Common myeloid progenitor, CD34-positive (primary cell): ENCODE data around the gene ZNF563.
"Not testable (repeated sequence)": the region's sequence is repeated elsewhere in the genome, so short reads cannot be mapped to it uniquely, and the experiment has no call there.

Experiments
- CTCF ChIA-PET: fragments of 350-600 bp; sonication (Branson Sonifier 250); formaldehyde crosslinking; loops from one replicate; lab custom pipeline; 2021; ENCODE audit warnings: antibody characterized with exemption; lab: Charles Lee
- POLR2A ChIA-PET: fragments of 350-600 bp; sonication (Branson Sonifier 250); formaldehyde crosslinking; loops from one replicate; lab custom pipeline; 2021; ENCODE audit warnings: antibody characterized with exemption; lab: Charles Lee
- DNase-seq, 3 donors: peaks; one replicate each; pipeline versions ENCODE4 v3.0.0 to v3.0.0-alpha.2; 2013
- H3K27ac ChIP-seq, 2 experiments: 1 replicate in 1 of 2; 2 replicates in 1 of 2; pipeline ENCODE4 v1.7.0; 2013; ENCODE audit warnings: inconsistent platforms in 2 of 2, low read length in 2 of 2, mild to moderate bottlenecking in 2 of 2, low read depth in 1 of 2, moderate library complexity in 1 of 2; ENCODE audit not compliant: severe bottlenecking in 2 of 2, insufficient read depth in 1 of 2, poor library complexity in 1 of 2
- H3K27me3 ChIP-seq, 5 experiments: replicated peaks in 2 of 5; 1 replicate in 3 of 5; 2 replicates in 2 of 5; pipeline versions ENCODE4 v1.6.1 to v1.7.0; 2013; ENCODE audit warnings: low read length in 4 of 5, mild to moderate bottlenecking in 2 of 5, moderate library complexity in 2 of 5, inconsistent platforms in 1 of 5; ENCODE audit not compliant: insufficient read depth in 5 of 5, control insufficient read depth in 4 of 5
- H3K36me3 ChIP-seq, 4 experiments: 1 replicate in 2 of 4; 2 replicates in 2 of 4; pipeline versions ENCODE4 v1.6.1 to v1.7.0; 2013; ENCODE audit warnings: low read length in 3 of 4, control low read depth in 1 of 4, mild to moderate bottlenecking in 1 of 4; ENCODE audit not compliant: control insufficient read depth in 4 of 4, insufficient read depth in 4 of 4
- H3K4me1 ChIP-seq, 4 experiments: 1 replicate in 3 of 4; 2 replicates in 1 of 4; pipeline versions ENCODE4 v1.6.1 to v1.7.1; 2013; ENCODE audit warnings: low read length in 3 of 4, mild to moderate bottlenecking in 3 of 4, control low read depth in 1 of 4, inconsistent platforms in 1 of 4, moderate library complexity in 1 of 4; ENCODE audit not compliant: control insufficient read depth in 4 of 4, insufficient read depth in 4 of 4; ENCODE audit errors: control extremely low read depth in 1 of 4
- H3K4me3 ChIP-seq, 7 experiments: 1 replicate in 4 of 7; 2 replicates in 3 of 7; pipeline versions ENCODE4 v1.5.1 to v1.7.0; 2013; ENCODE audit warnings: mild to moderate bottlenecking in 7 of 7, low read length in 6 of 7, moderate library complexity in 6 of 7, inconsistent platforms in 2 of 7, low read depth in 2 of 7, control low read depth in 1 of 7; ENCODE audit not compliant: insufficient read depth in 4 of 7, control insufficient read depth in 1 of 7; ENCODE audit errors: extremely low read depth in 1 of 7
- H3K9me3 ChIP-seq, 5 experiments: 1 replicate in 4 of 5; 2 replicates in 1 of 5; pipeline versions ENCODE4 v1.6.1 to v1.7.1; 2013; ENCODE audit warnings: low read length in 4 of 5, mild to moderate bottlenecking in 2 of 5, inconsistent platforms in 1 of 5, low read depth in 1 of 5, moderate library complexity in 1 of 5; ENCODE audit not compliant: control insufficient read depth in 4 of 5, insufficient read depth in 2 of 5; ENCODE audit errors: control extremely low read depth in 1 of 5
- WGBS: methylation state at CpG from one replicate; pipeline ENCODE4 v1.1.5; 2013; ENCODE audit not compliant: insufficient coverage; 5-methylcytosine and 5-hydroxymethylcytosine counted together

Gene ZNF563

GRCh38 chr19:12345197-12345596 is 11.8 kb upstream of the ZNF563 start:
- WGBS, result no CpG with 5 or more reads among the region's 1 CpG
- H3K4me1 ChIP-seq, result no peaks in the 10 kb centered on the region
- no peak for DNase-seq
- no peaks in the 10 kb centered on the region for H3K27me3 ChIP-seq
- ChIA-PET CTCF (interaction anchor here (1.0 kb wide), 1 partner anchor 22 kb away, joined by 3 read pairs; no protein-coding TSS in a partner anchor), POLR2A (no interaction called here)
- peaks cover 0 to 10% (median 4%) of the 10 kb centered on the region in 4 experiments for H3K36me3 ChIP-seq
- H3K9me3 ChIP-seq, result peaks cover 13 to 59% (median 18%) of the 10 kb centered on the region in 5 experiments
- H3K4me3 ChIP-seq, result no peak overlapping the region
- no peak overlapping the region for H3K27ac ChIP-seq

- POLR2A ChIA-PET, result no interaction called here
- CTCF ChIA-PET, result no interaction called here
- no peak overlapping the region for H3K27ac ChIP-seq
Observed at GRCh38 chr19:12331211-12331941, 2.1 kb downstream of the ZNF563 start.

GRCh38 chr19:12330340-12330739 is 3.1 kb downstream of the ZNF563 start:
- Histone ChIP-seq H3K9me3 (no peaks in the 10 kb centered on the region), H3K4me1 (peaks cover 6 to 27% (median 23%) of the 10 kb centered on the region in 4 experiments), H3K27me3 (no peaks in the 10 kb centered on the region), H3K4me3 (no peak overlapping the region), H3K36me3 (no peaks in the 10 kb centered on the region), H3K27ac (no peak overlapping the region)
- 81% methylated on average over 3 of the region's 4 CpGs for WGBS
- no peak for DNase-seq
- ChIA-PET POLR2A (no interaction called here), CTCF (no interaction called here)

More at GRCh38 chr19:12331211-12331941, 2.1 kb downstream of the ZNF563 start:
- 100% methylated on average over 2 of the region's 4 CpGs for WGBS
- Histone ChIP-seq H3K27me3 (no peaks in the 10 kb centered on the region), H3K4me1 (peaks cover 6 to 27% (median 23%) of the 10 kb centered on the region in 4 experiments), H3K36me3 (no peaks in the 10 kb centered on the region), H3K9me3 (no peaks in the 10 kb centered on the region), H3K4me3 (peak overlapping the region in 1 of 7 experiments; percentile 20)
- peak; percentile 64 to 84 (median 77) for DNase-seq

GRCh38 chr19:12325690-12326089 is 7.7 kb downstream of the ZNF563 start:
- no peak overlapping the region for H3K27ac ChIP-seq
- POLR2A ChIA-PET, result no interaction called here
- CTCF ChIA-PET, result no interaction called here
- H3K4me3 ChIP-seq, result no peak overlapping the region
- no peaks in the 10 kb centered on the region for H3K4me1 ChIP-seq
- DNase-seq, result no peak
- no peaks in the 10 kb centered on the region for H3K27me3 ChIP-seq
- H3K9me3 ChIP-seq, result peaks cover 7 to 24% (median 15%) of the 10 kb centered on the region in 5 experiments
- peaks cover 2 to 33% (median 12%) of the 10 kb centered on the region in 4 experiments for H3K36me3 ChIP-seq

DNA sequence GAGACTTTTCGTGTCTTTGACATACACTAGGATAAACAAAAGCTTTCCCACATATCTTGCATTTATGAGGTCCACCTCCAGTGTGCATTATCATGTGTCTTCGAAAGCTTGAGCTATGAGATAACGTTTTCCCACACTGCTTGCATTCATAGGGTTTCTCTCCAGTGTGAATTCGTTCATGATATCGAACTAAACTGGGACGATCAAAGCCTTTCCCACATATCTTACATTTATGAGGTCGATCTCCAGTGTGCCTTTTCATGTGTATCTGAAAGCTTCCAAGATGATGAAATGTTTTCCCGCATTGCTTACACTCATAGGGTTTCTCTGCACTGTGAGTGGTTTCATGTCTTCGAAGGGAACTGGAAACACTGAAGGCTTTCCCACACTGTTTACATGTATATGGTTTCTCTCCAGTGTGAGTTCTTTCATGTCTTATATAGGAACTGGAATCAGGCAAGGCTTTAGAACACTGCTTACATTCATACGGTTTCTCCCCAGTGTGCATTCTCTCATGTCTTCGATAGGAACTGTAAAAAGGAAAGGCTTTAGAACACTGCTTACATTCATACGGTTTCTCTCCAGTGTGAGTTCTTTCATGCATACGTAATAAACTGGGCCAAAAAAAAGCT is 14.5 kb downstream of the ZNF563 start:
- H3K9me3 ChIP-seq, result peaks cover 10 to 45% (median 36%) of the 10 kb centered on the region in 5 experiments
- no peaks in the 10 kb centered on the region for H3K27me3 ChIP-seq
- WGBS, result over 99% methylated on average over 8 of the region's 13 CpGs
- DNase-seq, result no peak
- H3K4me1 ChIP-seq, result no peaks in the 10 kb centered on the region
- CTCF ChIA-PET, result no interaction called here
- POLR2A ChIA-PET, result no interaction called here
- H3K27ac ChIP-seq, result no peak overlapping the region
- H3K4me3 ChIP-seq, result no peak overlapping the region
- peaks cover 16 to 63% (median 23%) of the 10 kb centered on the region in 4 experiments for H3K36me3 ChIP-seq

GRCh38 chr19:12314553-12314952 is 18.9 kb downstream of the ZNF563 start:
- Histone ChIP-seq H3K27me3 (no peaks in the 10 kb centered on the region), H3K4me1 (no peaks in the 10 kb centered on the region), H3K36me3 (peaks cover 6 to 20% (median 11%) of the 10 kb centered on the region in 4 experiments), H3K4me3 (no peak overlapping the region), H3K9me3 (peaks cover 0 to 19% (median 10%) of the 10 kb centered on the region in 5 experiments), H3K27ac (no peak overlapping the region)
- ChIA-PET CTCF (interaction anchor here (0.6 kb wide), 1 partner anchor 39 kb away, joined by 3 read pairs; no protein-coding TSS in a partner anchor), POLR2A (no interaction called here)
- DNase-seq, result no peak
- WGBS, result 89% methylated on average over 7 of the region's 7 CpGs

GRCh38 chr19:12308891-12309290 is 24.5 kb downstream of the ZNF563 start:
- CTCF ChIA-PET, H3K9me3 ChIP-seq, DNase-seq, H3K36me3 ChIP-seq, H3K4me1 ChIP-seq, H3K27ac ChIP-seq, H3K4me3 ChIP-seq, H3K27me3 ChIP-seq: not testable (repeated sequence)
- POLR2A ChIA-PET, result interaction anchor here (0.6 kb wide), 1 partner anchor 57 kb away, joined by 3 read pairs; the partner anchor contains the start of gene ZNF442
- 97% methylated on average over 11 of the region's 12 CpGs for WGBS
